SJCRH30 (cell line): ENCODE data around the gene TMEM72. TPM values are rescaled to one million over a fixed set of nuclear protein-coding genes. Genes with fewer than 3 reads are reported as not detected.

ENCODE experiments used
- DNase-seq, 2 experiments: peaks; one replicate each; pipeline ENCODE4 v3.0.0-alpha.2; 2015 to 2020
- H3K27ac ChIP-seq: fragments of 250-450 bp; sonication (Bioruptor Pico); 2 replicates; pipeline ENCODE4 v1.5.1; 2020; ENCODE audit warnings: mild to moderate bottlenecking, moderate library complexity
- H3K27me3 ChIP-seq: fragments of 250-450 bp; sonication (Bioruptor Pico); 2 replicates; pipeline ENCODE4 v1.5.1; 2020; ENCODE audit warnings: mild to moderate bottlenecking, moderate library complexity
- H3K36me3 ChIP-seq: fragments of 250-450 bp; sonication (Bioruptor Pico); 2 replicates; pipeline ENCODE4 v1.5.1; 2020; ENCODE audit warnings: mild to moderate bottlenecking, moderate library complexity
- H3K4me1 ChIP-seq: fragments of 250-450 bp; sonication (Bioruptor Pico); 2 replicates; pipeline ENCODE4 v1.5.1; 2020; ENCODE audit warnings: mild to moderate bottlenecking, moderate library complexity
- H3K4me3 ChIP-seq: fragments of 250-450 bp; sonication (Bioruptor Pico); 2 replicates; pipeline ENCODE4 v1.5.1; 2020; ENCODE audit warnings: mild to moderate bottlenecking, moderate library complexity
- H3K9me3 ChIP-seq: fragments of 250-450 bp; sonication (Bioruptor Pico); replicated peaks from 2 replicates; pipeline ENCODE4 v1.5.1; 2020; ENCODE audit warnings: mild to moderate bottlenecking, moderate library complexity
- total RNA-seq: library from RNA; depleted of rRNA; stranded (reverse); fragments of >200 nt; shearing (Covaris generic); gene quantifications from 2 replicates; pipeline ENCODE4 v1.2.3, GENCODE V29; 2014; rRNA removed

The TMEM72 gene
- total RNA-seq, 1 experiment from 2014 or later: 0.02 TPM

- H3K27me3 ChIP-seq: no peaks in the 10 kb centered on the region
- H3K4me1 ChIP-seq: peaks cover 39% of the 10 kb centered on the region
- H3K27ac ChIP-seq: no peak overlapping the region; the same call in 1 of the 2 replicates
- no peaks in the 10 kb centered on the region; the same call in 1 of the 2 replicates for H3K36me3 ChIP-seq
- no peak overlapping the region for H3K4me3 ChIP-seq
- H3K9me3 ChIP-seq: no peaks in the 10 kb centered on the region
- no peak for DNase-seq
Measured at GRCh38 chr10:44982496-44982895, 71.4 kb downstream of the TMEM72 start.

GRCh38 chr10:44983066-44983894 lies 72.1 kb downstream of the TMEM72 start:
- H3K27me3 ChIP-seq: no peaks in the 10 kb centered on the region
- no peak for DNase-seq
- no peak overlapping the region for H3K27ac ChIP-seq
- H3K4me1 ChIP-seq: peaks cover 37% of the 10 kb centered on the region
- H3K36me3 ChIP-seq: no peaks in the 10 kb centered on the region; the same call in 1 of the 2 replicates
- H3K9me3 ChIP-seq: no peaks in the 10 kb centered on the region
- H3K4me3 ChIP-seq: no peak overlapping the region

GRCh38 chr10:44983895-44984278 lies 72.8 kb downstream of the TMEM72 start:
- DNase-seq: no peak
- Histone ChIP-seq H3K36me3 (no peaks in the 10 kb centered on the region; the same call in 1 of the 2 replicates), H3K27me3 (no peaks in the 10 kb centered on the region), H3K4me3 (no peak overlapping the region), H3K4me1 (peaks cover 31% of the 10 kb centered on the region), H3K27ac (no peak overlapping the region), H3K9me3 (no peaks in the 10 kb centered on the region)

GRCh38 chr10:44984671-44985101 lies 73.5 kb downstream of the TMEM72 start:
- DNase-seq: no peak
- no peaks in the 10 kb centered on the region for H3K9me3 ChIP-seq
- no peaks in the 10 kb centered on the region; the same call in 1 of the 2 replicates for H3K36me3 ChIP-seq
- H3K27me3 ChIP-seq: no peaks in the 10 kb centered on the region
- H3K4me3 ChIP-seq: no peak overlapping the region
- peaks cover 23% of the 10 kb centered on the region for H3K4me1 ChIP-seq
- no peak overlapping the region for H3K27ac ChIP-seq

- Histone ChIP-seq H3K27me3 (no peaks in the 10 kb centered on the region), H3K9me3 (no peaks in the 10 kb centered on the region), H3K4me3 (no peak overlapping the region), H3K27ac (no peak overlapping the region), H3K36me3 (no peaks in the 10 kb centered on the region; the same call in 1 of the 2 replicates), H3K4me1 (peaks cover 18% of the 10 kb centered on the region)
- DNase-seq: no peak
Measured at GRCh38 chr10:44985175-44985681, 74.1 kb downstream of the TMEM72 start.

GRCh38 chr10:44986179-44986578 lies 75.0 kb downstream of the TMEM72 start:
- H3K4me3 ChIP-seq: no peak overlapping the region
- no peaks in the 10 kb centered on the region for H3K9me3 ChIP-seq
- H3K27me3 ChIP-seq: no peaks in the 10 kb centered on the region
- no peak overlapping the region for H3K27ac ChIP-seq
- H3K4me1 ChIP-seq: peaks cover 8% of the 10 kb centered on the region
- DNase-seq: no peak
- H3K36me3 ChIP-seq: no peaks in the 10 kb centered on the region; the same call in 1 of the 2 replicates

Other genes with a start within 250 kb of the TMEM72 start
- gene RASSF4, start 48.5 kb downstream of the TMEM72 start, total RNA-seq: 18.9 and 22.0 TPM in 2 replicates
- gene DEPP1, start 67.5 kb downstream of the TMEM72 start, total RNA-seq: 0.24 and 0.25 TPM in 2 replicates
- gene ZNF22, start 89.6 kb downstream of the TMEM72 start, total RNA-seq: 37.9 and 39.0 TPM in 2 replicates